BLaER1 treated with 17β-estradiol and CSF1 and Interleukin-3, amounts not matched to agents 10 nM and 100 nM (cell line): Measurements from ENCODE around the gene KDM4D.

Experiments
- H3K27ac ChIP-seq, 11 experiments: shearing (Covaris generic); formaldehyde crosslinking; 2 replicates each; pipeline ENCODE4 v1.8.1; 2022
- H3K27me3 ChIP-seq, 11 experiments: shearing (Covaris generic); formaldehyde crosslinking; 2 replicates each; pipeline ENCODE4 v1.8.1; 2022
- H3K36me3 ChIP-seq, 11 experiments: shearing (Covaris generic); formaldehyde crosslinking; 2 replicates each; pipeline ENCODE4 v1.8.1; 2022
- H3K4me1 ChIP-seq, 10 experiments: shearing (Covaris generic); formaldehyde crosslinking; 2 replicates each; pipeline ENCODE4 v1.8.1; 2022
- H3K4me2 ChIP-seq, 11 experiments: shearing (Covaris generic); formaldehyde crosslinking; 2 replicates each; pipeline ENCODE4 v1.8.1; 2022
- H3K4me3 ChIP-seq, 10 experiments: shearing (Covaris generic); formaldehyde crosslinking; 2 replicates each; pipeline ENCODE4 v1.8.1; 2022
- H3K9ac ChIP-seq, 11 experiments: shearing (Covaris generic); formaldehyde crosslinking; 2 replicates each; pipeline ENCODE4 v1.8.1; 2022
- H3K9me3 ChIP-seq, 11 experiments: shearing (Covaris generic); formaldehyde crosslinking; replicated peaks in 1 of 11; 2 replicates each; pipeline ENCODE4 v1.8.1; 2022
- H4K20me1 ChIP-seq, 11 experiments: shearing (Covaris generic); formaldehyde crosslinking; 2 replicates each; pipeline ENCODE4 v1.8.1; 2022
- Cebpa-rat ChIP-seq, 11 experiments: shearing (Covaris generic); IDR thresholded peaks; 2 replicates each; pipeline ENCODE4 v1.8.1; 2022

KDM4D gene

DNA sequence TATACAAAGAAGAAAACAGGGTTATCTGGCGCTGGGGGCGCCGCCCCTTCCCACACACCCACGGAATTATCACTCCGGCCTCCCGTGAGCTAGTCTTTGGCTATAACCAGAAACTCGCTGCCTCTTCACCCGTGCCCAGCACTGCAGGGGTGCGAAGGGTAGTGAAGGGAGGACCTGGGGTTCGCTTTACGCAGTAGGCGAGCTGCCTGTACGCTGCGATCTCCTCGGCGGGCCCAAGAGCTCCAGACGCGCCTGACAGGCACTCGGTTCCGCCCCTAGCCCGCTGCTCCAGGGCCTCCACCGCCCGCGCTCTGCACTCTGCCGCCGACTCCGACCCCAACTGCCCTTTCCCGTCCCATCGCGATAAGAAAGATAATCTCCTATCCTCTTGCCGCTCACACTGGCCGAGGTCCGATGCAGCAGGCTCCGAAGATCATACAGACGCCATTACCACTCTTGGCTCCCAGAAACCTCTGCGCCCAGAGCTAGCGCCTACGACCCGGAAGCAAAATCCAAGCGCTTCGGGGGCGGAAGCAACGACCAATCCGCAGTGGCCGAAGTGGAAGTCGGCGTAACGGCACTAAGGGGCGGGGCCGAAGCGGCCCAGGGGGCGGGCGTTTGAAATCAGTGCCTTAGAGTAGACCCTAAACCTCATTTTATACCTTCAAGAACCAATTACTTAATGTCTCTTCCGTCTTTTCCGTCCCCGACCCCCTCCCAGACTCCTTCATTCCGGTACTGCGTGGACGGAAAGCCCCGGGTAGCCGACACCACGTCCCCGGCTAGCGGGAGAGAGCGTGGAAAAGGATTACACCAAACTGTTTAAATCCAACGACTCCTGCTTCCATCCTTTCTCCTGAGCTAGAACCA, at the start of gene KDM4D, which contains the start of gene CWC15:
KDM4D (plus strand) TSS at position 611 of the 870 bp plus-strand sequence. CDS start 23,664 bp downstream, outside the sequence.
CWC15 (minus strand) TSS at position 458 of the 870 bp plus-strand sequence. CDS start 1,371 bp downstream, outside the sequence.
- peak within 1 kb of the TSS; percentile 90 to 98 (median 95) for H3K9ac ChIP-seq
- TF ChIP-seq Cebpa-rat (IDR thresholded peaks at IDR 0.05): no peak
- H3K27me3 ChIP-seq: no peaks in the 10 kb centered on the region
- H3K27ac ChIP-seq: peak within 1 kb of the TSS; percentile 83 to 93 (median 90)
- H3K9me3 ChIP-seq: peaks cover 0 to 7% (median 0%) of the 10 kb centered on the region in 11 experiments; a peak in 2 of 22 replicates
- peak within 1 kb of the TSS; percentile 75 to 96 (median 87) for H3K4me2 ChIP-seq
- peaks cover 29 to 40% (median 38%) of the 10 kb centered on the region in 11 experiments for H3K36me3 ChIP-seq
- peaks cover 0 to 21% (median 6%) of the 10 kb centered on the region in 11 experiments; a peak in 6 of 22 replicates for H4K20me1 ChIP-seq
- peaks cover 9 to 23% (median 14%) of the 10 kb centered on the region in 10 experiments; a peak in 19 of 20 replicates for H3K4me1 ChIP-seq
- H3K4me3 ChIP-seq: peak within 1 kb of the TSS; percentile 94 to 100 (median 96)

- no peaks in the 10 kb centered on the region for H3K27me3 ChIP-seq
- no peak overlapping the region for H3K9ac ChIP-seq
- peak overlapping the region; percentile 64 to 93 (median 79) for H3K4me2 ChIP-seq
- TF ChIP-seq Cebpa-rat (IDR thresholded peaks at IDR 0.05): no peak
- peaks cover 71 to 85% (median 74%) of the 10 kb centered on the region in 10 experiments for H3K4me1 ChIP-seq
- H3K27ac ChIP-seq: peak overlapping the region in 5 of 11 experiments; percentile 67 to 83 (median 73); a peak in 7 of 22 replicates
- no peaks in the 10 kb centered on the region for H3K36me3 ChIP-seq
- H3K9me3 ChIP-seq: peaks cover 7 to 16% (median 11%) of the 10 kb centered on the region in 11 experiments; a peak in 21 of 22 replicates
- H4K20me1 ChIP-seq: peaks cover 0 to 3% (median 0%) of the 10 kb centered on the region in 11 experiments; a peak in 1 of 22 replicates
- peak overlapping the region in 1 of 10 experiments; percentile 31; a peak in 1 of 20 replicates for H3K4me3 ChIP-seq
Observed at GRCh38 chr11:94924171-94924572, 49.3 kb upstream of the KDM4D start.

GRCh38 chr11:94924612-94925011, 48.9 kb upstream of the KDM4D start:
- no peak for TF ChIP-seq Cebpa-rat (IDR thresholded peaks at IDR 0.05)
- H4K20me1 ChIP-seq: peaks cover 0 to 3% (median 0%) of the 10 kb centered on the region in 11 experiments; a peak in 1 of 22 replicates
- peak overlapping the region in 2 of 11 experiments; percentile 4 to 32; a peak in 3 of 22 replicates for H3K9ac ChIP-seq
- peak overlapping the region in 8 of 11 experiments; percentile 29 to 83 (median 72); a peak in 15 of 22 replicates for H3K27ac ChIP-seq
- H3K27me3 ChIP-seq: no peaks in the 10 kb centered on the region
- peak overlapping the region; percentile 64 to 93 (median 79) for H3K4me2 ChIP-seq
- peaks cover 76 to 90% (median 79%) of the 10 kb centered on the region in 10 experiments for H3K4me1 ChIP-seq
- H3K4me3 ChIP-seq: peak overlapping the region in 2 of 10 experiments; percentile 9 to 31; a peak in 3 of 20 replicates
- H3K9me3 ChIP-seq: peaks cover 7 to 16% (median 11%) of the 10 kb centered on the region in 11 experiments; a peak in 21 of 22 replicates
- H3K36me3 ChIP-seq: no peaks in the 10 kb centered on the region

GRCh38 chr11:94925422-94926270, 47.9 kb upstream of the KDM4D start:
- no peak for TF ChIP-seq Cebpa-rat (IDR thresholded peaks at IDR 0.05)
- peak overlapping the region in 3 of 10 experiments; percentile 26 to 45 (median 40); a peak in 1 of 20 replicates for H3K4me3 ChIP-seq
- peak overlapping the region; percentile 71 to 93 (median 84) for H3K4me2 ChIP-seq

DNA sequence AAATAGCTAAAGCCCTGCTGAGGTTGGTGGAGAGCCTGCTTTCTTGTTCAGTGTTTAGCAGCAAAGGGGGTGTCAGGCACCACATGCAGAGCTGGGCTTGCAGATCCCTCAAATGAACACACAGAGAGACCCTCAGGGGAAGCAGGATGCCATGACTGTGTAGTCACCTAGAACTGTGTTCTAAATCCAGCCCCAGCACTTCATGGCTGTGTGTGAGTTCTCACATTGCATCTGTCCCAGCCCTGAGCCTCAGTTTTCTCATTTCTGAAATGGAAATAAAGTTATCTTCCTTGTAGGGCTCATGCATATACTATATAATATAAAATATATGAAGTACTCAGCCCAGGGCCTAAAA, 47.3 kb upstream of the KDM4D start:
- peaks cover 78 to 90% (median 86%) of the 10 kb centered on the region in 10 experiments for H3K4me1 ChIP-seq
- H4K20me1 ChIP-seq: peaks cover 0 to 3% (median 0%) of the 10 kb centered on the region in 11 experiments; a peak in 1 of 22 replicates
- H3K36me3 ChIP-seq: no peaks in the 10 kb centered on the region
- peak overlapping the region; percentile 71 to 93 (median 84) for H3K4me2 ChIP-seq
- peak overlapping the region in 5 of 10 experiments; percentile 13 to 45 (median 26); a peak in 4 of 20 replicates for H3K4me3 ChIP-seq
- H3K27me3 ChIP-seq: no peaks in the 10 kb centered on the region
- H3K27ac ChIP-seq: peak overlapping the region in 10 of 11 experiments; percentile 36 to 83 (median 68); a peak in 20 of 22 replicates
- no peak for TF ChIP-seq Cebpa-rat (IDR thresholded peaks at IDR 0.05)
- H3K9me3 ChIP-seq: peaks cover 7 to 16% (median 11%) of the 10 kb centered on the region in 11 experiments; a peak in 21 of 22 replicates
- H3K9ac ChIP-seq: peak overlapping the region in 8 of 11 experiments; percentile 17 to 69 (median 52); a peak in 11 of 22 replicates

More at GRCh38 chr11:94925422-94926270, 47.9 kb upstream of the KDM4D start:
- Histone ChIP-seq H3K36me3 (no peaks in the 10 kb centered on the region), H3K4me1 (peaks cover 78 to 89% (median 86%) of the 10 kb centered on the region in 10 experiments), H3K27me3 (no peaks in the 10 kb centered on the region), H3K9me3 (peaks cover 7 to 16% (median 11%) of the 10 kb centered on the region in 11 experiments; a peak in 21 of 22 replicates), H3K9ac (peak overlapping the region in 7 of 11 experiments; percentile 21 to 69 (median 58); a peak in 11 of 22 replicates), H4K20me1 (peaks cover 0 to 3% (median 0%) of the 10 kb centered on the region in 11 experiments; a peak in 1 of 22 replicates), H3K27ac (peak overlapping the region in 10 of 11 experiments; percentile 36 to 83 (median 68); a peak in 18 of 22 replicates)

GRCh38 chr11:94926698-94927237, 46.7 kb upstream of the KDM4D start:
- H4K20me1 ChIP-seq: peaks cover 0 to 3% (median 0%) of the 10 kb centered on the region in 11 experiments; a peak in 1 of 22 replicates
- H3K36me3 ChIP-seq: no peaks in the 10 kb centered on the region
- H3K9me3 ChIP-seq: peaks cover 7 to 16% (median 11%) of the 10 kb centered on the region in 11 experiments; a peak in 21 of 22 replicates
- TF ChIP-seq Cebpa-rat (IDR thresholded peaks at IDR 0.05): no peak
- H3K4me2 ChIP-seq: peak overlapping the region; percentile 71 to 93 (median 84)
- H3K4me1 ChIP-seq: peaks cover 76 to 89% (median 86%) of the 10 kb centered on the region in 10 experiments
- H3K4me3 ChIP-seq: peak overlapping the region in 7 of 10 experiments; percentile 11 to 45 (median 24); a peak in 7 of 20 replicates
- H3K27me3 ChIP-seq: no peaks in the 10 kb centered on the region
- peak overlapping the region in 8 of 11 experiments; percentile 17 to 69 (median 52); a peak in 16 of 22 replicates for H3K9ac ChIP-seq
- peak overlapping the region; percentile 33 to 83 (median 67); a peak in 21 of 22 replicates for H3K27ac ChIP-seq
